ENCODE data around the gene KLK5.

DNA sequence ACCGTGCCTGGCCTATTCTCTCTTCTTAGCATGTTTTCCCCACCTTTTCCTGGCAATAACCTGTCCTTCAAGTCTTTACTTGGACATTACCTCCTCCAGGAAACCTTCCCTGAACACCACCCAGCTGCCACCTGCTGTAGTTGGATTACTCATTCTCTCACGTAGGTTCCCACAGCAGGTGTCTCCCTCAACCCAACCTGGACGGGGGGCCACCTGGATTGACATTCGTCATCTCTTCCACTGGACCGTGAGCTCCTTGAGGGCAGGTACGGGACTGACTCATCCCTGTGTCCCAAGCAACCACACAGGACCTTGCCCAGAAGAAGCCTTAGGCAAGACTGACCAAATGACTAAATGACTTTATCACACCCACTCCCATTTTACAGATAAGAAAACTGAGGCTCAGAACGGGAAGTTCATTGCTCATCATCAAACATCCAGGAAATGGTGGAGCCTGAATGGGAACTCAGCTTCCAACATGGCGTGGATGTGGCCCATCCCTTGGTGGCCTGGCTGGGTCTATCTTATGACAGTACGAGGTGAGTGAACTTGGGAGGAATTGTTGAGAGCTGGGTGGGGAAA is 20.0 kb upstream of the KLK5 start:
- TF ChIP-seq GATA2 (IDR thresholded peaks at IDR 0.05; ENCODE audit: low read depth, low read length) = no peak
- no peak for TF ChIP-seq GATA3 (IDR thresholded peaks at IDR 0.05; ENCODE audit: low read depth, low read length)

Measured in SH-SY5Y (cell line).